ENCODE data around the gene CD44.

The CD44 gene

DNA sequence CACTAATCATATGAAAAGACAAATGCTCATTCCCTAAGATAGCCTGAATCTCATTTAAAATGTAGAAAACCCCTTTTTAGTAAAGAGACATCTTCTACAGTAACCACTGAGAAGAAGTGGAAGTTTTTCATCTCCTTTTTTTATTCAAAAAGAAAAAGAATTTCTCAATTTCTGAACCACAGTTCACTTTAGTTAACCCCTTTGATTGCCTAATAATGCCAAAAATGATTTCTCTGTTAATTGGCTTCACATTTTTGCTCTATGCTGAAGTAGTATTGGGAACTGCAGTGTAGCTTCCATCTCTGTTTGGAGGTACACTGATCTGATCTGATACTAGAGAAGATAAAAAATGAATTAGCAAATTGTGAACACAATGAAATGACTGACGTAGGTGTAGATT lies 58.3 kb downstream of the CD44 start:
- in situ Hi-C loops (cut with MboI; ENCODE audit: low pct_unique_long_range_greater_than_20kb, low sequenced_read_pairs, unreplicated experiment), result no loop called here
- no peak for DNase-seq (ENCODE audit: low spot score)
- TF ChIP-seq, protein P1, sequence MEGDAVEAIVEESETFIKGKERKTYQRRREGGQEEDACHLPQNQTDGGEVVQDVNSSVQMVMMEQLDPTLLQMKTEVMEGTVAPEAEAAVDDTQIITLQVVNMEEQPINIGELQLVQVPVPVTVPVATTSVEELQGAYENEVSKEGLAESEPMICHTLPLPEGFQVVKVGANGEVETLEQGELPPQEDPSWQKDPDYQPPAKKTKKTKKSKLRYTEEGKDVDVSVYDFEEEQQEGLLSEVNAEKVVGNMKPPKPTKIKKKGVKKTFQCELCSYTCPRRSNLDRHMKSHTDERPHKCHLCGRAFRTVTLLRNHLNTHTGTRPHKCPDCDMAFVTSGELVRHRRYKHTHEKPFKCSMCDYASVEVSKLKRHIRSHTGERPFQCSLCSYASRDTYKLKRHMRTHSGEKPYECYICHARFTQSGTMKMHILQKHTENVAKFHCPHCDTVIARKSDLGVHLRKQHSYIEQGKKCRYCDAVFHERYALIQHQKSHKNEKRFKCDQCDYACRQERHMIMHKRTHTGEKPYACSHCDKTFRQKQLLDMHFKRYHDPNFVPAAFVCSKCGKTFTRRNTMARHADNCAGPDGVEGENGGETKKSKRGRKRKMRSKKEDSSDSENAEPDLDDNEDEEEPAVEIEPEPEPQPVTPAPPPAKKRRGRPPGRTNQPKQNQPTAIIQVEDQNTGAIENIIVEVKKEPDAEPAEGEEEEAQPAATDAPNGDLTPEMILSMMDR (IDR thresholded peaks at IDR 0.05; ENCODE audit: extremely low read depth, insufficient read depth, missing control alignments), result no peak

DNA sequence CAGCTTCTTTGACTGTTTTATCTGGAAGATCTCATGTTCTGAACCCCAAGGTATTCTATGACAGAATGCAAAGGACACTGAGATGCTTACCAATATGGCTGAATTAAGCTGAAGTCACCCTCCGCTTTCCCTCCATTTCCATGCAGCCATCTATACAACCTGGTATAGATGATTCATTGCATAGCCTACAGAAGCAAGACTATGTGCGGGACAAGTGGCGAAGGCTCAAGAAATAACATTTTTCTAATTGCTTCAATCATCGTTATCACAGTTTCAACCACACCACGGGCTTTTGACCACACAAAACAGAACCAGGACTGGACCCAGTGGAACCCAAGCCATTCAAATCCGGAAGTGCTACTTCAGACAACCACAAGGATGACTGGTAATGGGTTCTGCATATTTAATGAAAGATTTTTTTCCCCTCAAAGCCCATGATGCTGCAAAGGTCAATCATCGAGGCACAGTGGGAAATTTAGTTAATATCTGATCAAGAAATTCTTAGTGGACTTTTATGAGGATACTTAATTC lies 61.9 kb downstream of the CD44 start:
- in situ Hi-C loops (cut with MboI; ENCODE audit: low pct_unique_long_range_greater_than_20kb, low sequenced_read_pairs, unreplicated experiment), result no loop called here
- DNase-seq (ENCODE audit: low spot score), result no peak
- TF ChIP-seq, protein P1 (IDR thresholded peaks at IDR 0.05; ENCODE audit: extremely low read depth, insufficient read depth, missing control alignments), result no peak

DNA sequence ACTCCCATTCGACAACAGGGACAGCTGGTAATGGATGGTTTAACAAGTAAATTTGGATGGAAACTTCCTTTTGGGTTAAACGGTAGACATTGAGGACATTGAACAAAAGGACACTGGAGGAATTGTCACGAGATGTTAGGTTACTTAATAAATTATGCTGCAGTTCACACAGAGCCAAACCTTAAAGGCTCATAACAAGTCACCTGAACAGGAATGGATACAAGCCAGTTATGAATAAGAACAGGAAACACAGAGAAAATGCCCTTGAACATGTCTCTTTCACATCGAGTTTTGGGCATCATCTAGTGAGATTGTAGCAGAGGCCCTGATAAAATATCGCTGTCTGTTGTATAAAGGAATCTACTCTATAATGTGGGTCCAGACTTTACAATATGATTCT lies 65.6 kb downstream of the CD44 start:
- DNase-seq (ENCODE audit: low spot score), result no peak
- in situ Hi-C loops (cut with MboI; ENCODE audit: low pct_unique_long_range_greater_than_20kb, low sequenced_read_pairs, unreplicated experiment), result no loop called here
- TF ChIP-seq, protein P1 (IDR thresholded peaks at IDR 0.05; ENCODE audit: extremely low read depth, insufficient read depth, missing control alignments), result no peak

DNA sequence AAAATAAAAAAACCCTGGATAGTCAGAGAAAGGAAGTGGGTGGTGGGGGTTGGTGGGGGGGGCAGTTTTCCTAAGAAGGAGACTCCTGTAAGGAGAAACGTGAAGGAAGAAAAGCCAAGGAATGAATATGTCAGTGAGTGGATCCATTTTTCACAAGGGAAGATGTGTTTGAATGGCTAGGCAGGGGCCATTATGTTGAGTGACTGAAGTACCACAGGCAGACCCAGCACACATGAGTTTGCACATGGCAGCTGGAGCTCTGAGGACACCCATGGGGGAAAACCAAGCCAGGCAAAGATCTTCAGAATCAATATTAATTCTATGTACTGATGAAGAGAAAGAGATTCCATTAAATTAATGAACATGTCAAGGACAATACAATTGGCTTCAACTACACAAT lies 67.6 kb downstream of the CD44 start:
- no peak for DNase-seq (ENCODE audit: low spot score)
- in situ Hi-C loops (cut with MboI; ENCODE audit: low pct_unique_long_range_greater_than_20kb, low sequenced_read_pairs, unreplicated experiment), result no loop called here
- TF ChIP-seq, protein P1 (IDR thresholded peaks at IDR 0.05; ENCODE audit: extremely low read depth, insufficient read depth, missing control alignments), result no peak

DNA sequence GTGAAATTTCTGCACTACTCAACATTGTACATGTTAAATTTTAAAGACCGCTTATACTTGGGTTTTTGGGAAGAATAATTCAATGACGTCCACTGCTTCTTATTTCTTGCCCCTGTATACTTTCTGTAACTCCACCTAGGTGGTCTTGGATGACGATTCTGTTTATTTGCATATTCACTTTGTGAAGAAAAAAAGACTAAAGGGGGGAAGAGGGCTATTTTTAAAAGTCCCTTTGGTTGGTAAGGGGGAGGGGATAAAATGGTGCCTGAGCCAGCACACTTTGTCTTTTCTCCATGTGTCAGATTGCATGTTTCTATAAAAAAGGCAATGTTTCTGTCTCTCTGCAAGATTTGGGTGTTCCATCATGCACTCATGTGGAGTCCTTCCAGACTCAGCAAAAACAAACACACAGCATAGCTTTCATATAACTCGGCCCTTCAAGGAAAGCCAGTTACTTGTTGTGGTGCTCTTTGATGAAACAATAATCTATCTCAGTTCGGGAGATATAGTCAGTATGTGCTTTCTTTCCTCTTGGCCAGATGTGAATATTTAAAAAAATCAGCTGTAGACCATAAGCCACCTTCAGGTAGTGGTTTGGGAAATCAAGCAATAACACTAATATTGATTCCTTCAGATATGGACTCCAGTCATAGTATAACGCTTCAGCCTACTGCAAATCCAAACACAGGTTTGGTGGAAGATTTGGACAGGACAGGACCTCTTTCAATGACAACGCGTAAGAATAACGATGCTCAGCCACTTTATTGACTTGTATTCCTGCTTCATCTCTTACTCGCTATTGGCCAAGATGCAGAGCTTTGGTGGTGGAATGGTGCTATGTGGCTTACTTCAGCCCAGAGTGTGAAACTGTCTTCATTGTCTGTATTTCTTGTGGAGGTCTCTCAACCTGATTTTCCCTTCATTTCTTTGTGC lies 68.8 kb downstream of the CD44 start:
- in situ Hi-C loops (cut with MboI; ENCODE audit: low pct_unique_long_range_greater_than_20kb, low sequenced_read_pairs, unreplicated experiment), result no loop called here
- no peak for DNase-seq (ENCODE audit: low spot score)
- TF ChIP-seq, protein P1 (IDR thresholded peaks at IDR 0.05; ENCODE audit: extremely low read depth, insufficient read depth, missing control alignments), result no peak

DNA sequence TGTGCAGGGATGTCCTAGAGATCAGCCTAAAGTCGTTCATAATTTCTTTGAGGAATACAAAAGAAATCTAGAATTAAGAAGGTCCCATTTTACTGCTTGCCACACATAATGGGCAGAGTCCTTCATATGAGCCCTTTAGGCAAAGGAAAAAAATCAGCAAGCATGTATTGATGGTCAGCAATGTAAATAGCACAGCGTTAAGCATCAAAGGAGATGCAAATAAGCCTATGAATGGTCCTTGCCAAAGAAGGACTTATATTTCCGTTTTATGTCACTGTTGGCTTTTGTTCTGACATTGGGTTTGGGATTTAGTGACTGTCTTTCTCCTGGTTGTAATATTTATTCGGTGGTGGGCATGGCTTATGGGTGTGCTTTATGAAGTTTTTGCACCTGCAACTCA lies 69.8 kb downstream of the CD44 start:
- TF ChIP-seq, protein P1 (IDR thresholded peaks at IDR 0.05; ENCODE audit: extremely low read depth, insufficient read depth, missing control alignments), result no peak
- in situ Hi-C loops (cut with MboI; ENCODE audit: low pct_unique_long_range_greater_than_20kb, low sequenced_read_pairs, unreplicated experiment), result no loop called here
- no peak for DNase-seq (ENCODE audit: low spot score)
